HEK293 (cell line): ENCODE measurements around the gene KIFC1.

ENCODE experiments used
- CTCF ChIA-PET: fragments of 350-600 bp; formaldehyde crosslinking; extraction: SDS; loops from one replicate; lab custom pipeline; 2021; ENCODE audit warnings: antibody characterized with exemption; lab: Yijun Ruan, JAX
- POLR2A ChIA-PET: fragments of 300-600 bp; formaldehyde crosslinking; extraction: SDS; loops from one replicate; lab custom pipeline; 2020; ENCODE audit warnings: antibody characterized with exemption, inconsistent platforms; lab: Yijun Ruan, JAX
- H3K27ac ChIP-seq: fragments of 200-500 bp; sonication (Bioruptor generic); 2 replicates; pipeline ENCODE4 v1.5.1; 2014; ENCODE audit warnings: low read depth, low read length, control low read depth, inconsistent platforms; ENCODE audit errors: extremely low read depth
- H3K36me3 ChIP-seq, 2 experiments: fragments of 200-500 bp in 1 of 2; sonication (Bioruptor generic) in 1 of 2; 1 replicate in 1 of 2; 2 replicates in 1 of 2; pipeline ENCODE4 v1.5.1; 2014 to 2017; ENCODE audit warnings: inconsistent platforms in 2 of 2, low read length in 2 of 2; ENCODE audit not compliant: control insufficient read depth in 2 of 2, insufficient read depth in 1 of 2
- H3K4me1 ChIP-seq: fragments of 200-500 bp; sonication (Bioruptor generic); 2 replicates; pipeline ENCODE4 v1.5.1; 2014; ENCODE audit warnings: mild to moderate bottlenecking, low read length, inconsistent platforms; ENCODE audit not compliant: control insufficient read depth, insufficient read depth
- H3K4me3 ChIP-seq: 2 replicates; pipeline ENCODE4 v1.5.1; 2011; ENCODE audit warnings: low read depth, mild to moderate bottlenecking, control low read depth, low read length, moderate library complexity
- H3K9me3 ChIP-seq: fragments of 200-500 bp; sonication (Bioruptor generic); 2 replicates; pipeline ENCODE4 v1.5.1; 2014; ENCODE audit warnings: low read depth, low read length, inconsistent platforms; ENCODE audit not compliant: control insufficient read depth, insufficient read depth
- BCL11A ChIP-seq: fragments of 450-650 bp; formaldehyde crosslinking; IDR thresholded peaks from 2 replicates; pipeline ENCODE4 v1.5.1; 2016; ENCODE audit warnings: low read depth, missing biosample characterization, missing genetic modification characterization
- GLIS2 ChIP-seq: fragments of 450-650 bp; formaldehyde crosslinking; IDR thresholded peaks from 2 replicates; pipeline ENCODE4 v1.5.1; 2016; ENCODE audit warnings: missing biosample characterization, missing genetic modification characterization
- HOXC10 ChIP-seq: sonication (generic); formaldehyde crosslinking; IDR thresholded peaks from 2 replicates; pipeline ENCODE4 v1.8.1; 2023; ENCODE audit warnings: mild to moderate bottlenecking, missing genetic modification reagents
- IKZF3 ChIP-seq: fragments of 450-650 bp; IDR thresholded peaks from 2 replicates; pipeline ENCODE4 v1.5.0; 2018; ENCODE audit warnings: missing biosample characterization, mild to moderate bottlenecking, missing genetic modification characterization, moderate library complexity
- OSR2 ChIP-seq: fragments of 450-650 bp; formaldehyde crosslinking; IDR thresholded peaks from 2 replicates; pipeline ENCODE4 v1.5.1; 2016; ENCODE audit warnings: missing biosample characterization, missing genetic modification characterization
- OVOL3 ChIP-seq: fragments of 450-650 bp; formaldehyde crosslinking; IDR thresholded peaks from 2 replicates; pipeline ENCODE4 v1.5.1; 2016; ENCODE audit warnings: missing biosample characterization, missing genetic modification characterization
- ZBTB7A ChIP-seq: fragments of 450-650 bp; formaldehyde crosslinking; IDR thresholded peaks from 2 replicates; pipeline ENCODE4 v1.5.1; 2016; ENCODE audit warnings: low read depth, missing biosample characterization, missing genetic modification characterization
- ZNF133 ChIP-seq: fragments of 450-650 bp; formaldehyde crosslinking; IDR thresholded peaks from 2 replicates; pipeline ENCODE4 v1.5.1; 2016; ENCODE audit warnings: missing biosample characterization, missing genetic modification characterization
- ZNF184 ChIP-seq: fragments of 450-650 bp; IDR thresholded peaks from 2 replicates; pipeline ENCODE4 v1.5.1; 2018; ENCODE audit warnings: missing biosample characterization, mild to moderate bottlenecking, missing genetic modification characterization
- ZNF24 ChIP-seq: fragments of 450-650 bp; formaldehyde crosslinking; IDR thresholded peaks from 2 replicates; pipeline ENCODE4 v1.5.1; 2016; ENCODE audit warnings: missing biosample characterization, missing genetic modification characterization
- ZNF433 ChIP-seq: fragments of 450-650 bp; formaldehyde crosslinking; IDR thresholded peaks from 2 replicates; pipeline ENCODE4 v1.5.1; 2016; ENCODE audit warnings: missing biosample characterization, missing genetic modification characterization, low read depth
- ZNF561 ChIP-seq: fragments of 450-650 bp; IDR thresholded peaks from 2 replicates; pipeline ENCODE4 v1.5.1; 2018; ENCODE audit warnings: missing biosample characterization, missing genetic modification characterization, borderline replicate concordance
- ZNF76 ChIP-seq: fragments of 450-650 bp; formaldehyde crosslinking; IDR thresholded peaks from 2 replicates; pipeline ENCODE4; 2016; ENCODE audit warnings: low read depth, missing biosample characterization, missing genetic modification characterization, borderline replicate concordance
- ZNF837 ChIP-seq: fragments of 450-650 bp; formaldehyde crosslinking; IDR thresholded peaks from 2 replicates; pipeline ENCODE4 v1.5.1; 2016; ENCODE audit warnings: missing biosample characterization, missing genetic modification characterization
- TF ChIP-seq, protein P1 (sequence below): fragments of 450-650 bp; formaldehyde crosslinking; IDR thresholded peaks from 2 replicates; pipeline ENCODE4 v1.5.1; 2016; ENCODE audit warnings: missing biosample characterization, missing genetic modification characterization
- TF ChIP-seq, protein P2 (sequence below): fragments of 450-650 bp; formaldehyde crosslinking; conservative IDR thresholded peaks from 2 replicates; pipeline ENCODE4 v1.5.1; 2016; ENCODE audit warnings: low read depth, missing biosample characterization, missing genetic modification characterization
- TF ChIP-seq, protein P3 (sequence below): fragments of 450-650 bp; formaldehyde crosslinking; IDR thresholded peaks from 2 replicates; pipeline ENCODE4 v1.5.1; 2016; ENCODE audit warnings: missing biosample characterization, missing genetic modification characterization
- TF ChIP-seq, protein P4 (sequence below): sonication (generic); formaldehyde crosslinking; IDR thresholded peaks from 2 replicates; pipeline ENCODE4 v1.8.1; 2022; ENCODE audit warnings: mild to moderate bottlenecking, moderate library complexity, missing genetic modification reagents
- TF ChIP-seq, protein P5 (sequence below): fragments of 450-650 bp; formaldehyde crosslinking; IDR thresholded peaks from 2 replicates; pipeline ENCODE4 v1.5.1; 2016; ENCODE audit warnings: missing biosample characterization, missing genetic modification characterization
- TF ChIP-seq, protein P6 (sequence below): fragments of 450-650 bp; formaldehyde crosslinking; IDR thresholded peaks from 2 replicates; pipeline ENCODE4 v1.5.1; 2016; ENCODE audit warnings: missing biosample characterization, missing genetic modification characterization

KIFC1 gene

DNA sequence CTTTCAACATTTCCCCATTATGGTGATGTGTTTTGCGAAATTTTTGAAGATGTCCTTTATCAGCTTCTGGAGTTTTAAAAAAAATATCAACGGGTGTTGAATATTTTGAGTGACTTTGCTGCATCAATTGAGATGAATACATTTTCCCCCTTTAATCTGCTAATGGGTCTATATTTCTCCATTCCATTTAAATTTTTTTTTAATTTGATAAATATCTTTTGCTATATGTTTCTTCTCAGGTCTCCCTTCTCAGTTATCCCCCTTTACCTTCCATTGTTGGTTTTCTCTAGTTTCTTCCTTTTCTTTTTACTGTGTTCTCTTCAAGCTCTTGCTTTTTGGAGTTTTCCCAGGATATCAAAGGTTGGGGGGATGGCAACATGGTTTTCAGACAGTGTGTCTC is 1.4 kb upstream of the KIFC1 start (continued):
- TF ChIP-seq HOXC10 (no peak), OVOL3 (tag by site-specific recombination) (no peak), ZNF433 (tag by site-specific recombination) (no peak), ZNF837 (tag by site-specific recombination) (no peak)
- TF ChIP-seq, protein P1, sequence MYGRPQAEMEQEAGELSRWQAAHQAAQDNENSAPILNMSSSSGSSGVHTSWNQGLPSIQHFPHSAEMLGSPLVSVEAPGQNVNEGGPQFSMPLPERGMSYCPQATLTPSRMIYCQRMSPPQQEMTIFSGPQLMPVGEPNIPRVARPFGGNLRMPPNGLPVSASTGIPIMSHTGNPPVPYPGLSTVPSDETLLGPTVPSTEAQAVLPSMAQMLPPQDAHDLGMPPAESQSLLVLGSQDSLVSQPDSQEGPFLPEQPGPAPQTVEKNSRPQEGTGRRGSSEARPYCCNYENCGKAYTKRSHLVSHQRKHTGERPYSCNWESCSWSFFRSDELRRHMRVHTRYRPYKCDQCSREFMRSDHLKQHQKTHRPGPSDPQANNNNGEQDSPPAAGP (tag by site-specific recombination) = no peak

DNA sequence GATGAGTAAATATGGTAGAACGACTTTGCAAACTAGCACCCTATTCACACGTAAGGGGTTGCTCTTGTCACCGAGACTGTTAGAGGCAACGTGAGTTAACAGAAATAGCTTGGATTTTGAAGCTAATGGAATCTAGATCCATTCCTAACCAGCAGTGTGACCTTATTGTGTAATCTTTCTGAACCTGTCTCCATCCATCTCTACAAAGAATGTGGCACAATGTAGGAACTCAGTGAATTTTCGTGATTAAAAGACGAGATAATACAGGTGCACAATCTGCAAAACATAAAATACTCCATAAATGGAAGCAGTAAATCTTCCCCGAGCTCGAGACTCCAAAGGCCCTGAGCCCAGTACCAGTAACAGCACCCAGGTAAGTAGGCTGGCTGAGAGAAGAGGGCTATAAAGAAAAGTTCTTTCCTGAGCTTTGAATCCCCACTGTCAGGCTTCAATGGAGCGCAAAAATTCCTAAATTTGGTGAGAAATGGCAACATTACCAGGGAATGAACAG is 801 bp upstream of the KIFC1 start:
- Histone ChIP-seq H3K4me1 (peaks cover 10% of the 10 kb centered on the region), H3K4me3 (peak overlapping the region; percentile 6), H3K27ac (peak overlapping the region; percentile 27), H3K9me3 (no peaks in the 10 kb centered on the region), H3K36me3 (peaks cover 0 to 15% of the 10 kb centered on the region in 2 experiments; a peak in 2 of 3 replicates)
- CTCF ChIA-PET = interaction anchor here (0.5 to 1.6 kb wide), 45 partner anchors 9 to 190 kb away, joined by 3 to 21 read pairs (median 5); partner anchors contain the start of genes B3GALT4, RPS18, VPS52 and ZBTB22
- POLR2A ChIA-PET = interaction anchor here (1.0 kb wide), 1 partner anchor 114 kb away, joined by 4 read pairs; the partner anchor contains the start of gene B3GALT4
- TF ChIP-seq ZNF184 (tag by site-specific recombination) (no peak), GLIS2 (tag by site-specific recombination) (no peak), ZNF24 (tag by site-specific recombination) (no peak), ZNF76 (tag by site-specific recombination) (no peak), OSR2 (tag by site-specific recombination) (no peak), ZNF561 (tag by site-specific recombination) (no peak), IKZF3 (tag by site-specific recombination) (peak; percentile 64; the same call in 1 of the 2 replicates), ZBTB7A (tag by site-specific recombination) (no peak), ZNF133 (no peak), BCL11A (tag by site-specific recombination) (no peak)
- TF ChIP-seq, protein P1 (tag by site-specific recombination) = no peak
- TF ChIP-seq, protein P2, sequence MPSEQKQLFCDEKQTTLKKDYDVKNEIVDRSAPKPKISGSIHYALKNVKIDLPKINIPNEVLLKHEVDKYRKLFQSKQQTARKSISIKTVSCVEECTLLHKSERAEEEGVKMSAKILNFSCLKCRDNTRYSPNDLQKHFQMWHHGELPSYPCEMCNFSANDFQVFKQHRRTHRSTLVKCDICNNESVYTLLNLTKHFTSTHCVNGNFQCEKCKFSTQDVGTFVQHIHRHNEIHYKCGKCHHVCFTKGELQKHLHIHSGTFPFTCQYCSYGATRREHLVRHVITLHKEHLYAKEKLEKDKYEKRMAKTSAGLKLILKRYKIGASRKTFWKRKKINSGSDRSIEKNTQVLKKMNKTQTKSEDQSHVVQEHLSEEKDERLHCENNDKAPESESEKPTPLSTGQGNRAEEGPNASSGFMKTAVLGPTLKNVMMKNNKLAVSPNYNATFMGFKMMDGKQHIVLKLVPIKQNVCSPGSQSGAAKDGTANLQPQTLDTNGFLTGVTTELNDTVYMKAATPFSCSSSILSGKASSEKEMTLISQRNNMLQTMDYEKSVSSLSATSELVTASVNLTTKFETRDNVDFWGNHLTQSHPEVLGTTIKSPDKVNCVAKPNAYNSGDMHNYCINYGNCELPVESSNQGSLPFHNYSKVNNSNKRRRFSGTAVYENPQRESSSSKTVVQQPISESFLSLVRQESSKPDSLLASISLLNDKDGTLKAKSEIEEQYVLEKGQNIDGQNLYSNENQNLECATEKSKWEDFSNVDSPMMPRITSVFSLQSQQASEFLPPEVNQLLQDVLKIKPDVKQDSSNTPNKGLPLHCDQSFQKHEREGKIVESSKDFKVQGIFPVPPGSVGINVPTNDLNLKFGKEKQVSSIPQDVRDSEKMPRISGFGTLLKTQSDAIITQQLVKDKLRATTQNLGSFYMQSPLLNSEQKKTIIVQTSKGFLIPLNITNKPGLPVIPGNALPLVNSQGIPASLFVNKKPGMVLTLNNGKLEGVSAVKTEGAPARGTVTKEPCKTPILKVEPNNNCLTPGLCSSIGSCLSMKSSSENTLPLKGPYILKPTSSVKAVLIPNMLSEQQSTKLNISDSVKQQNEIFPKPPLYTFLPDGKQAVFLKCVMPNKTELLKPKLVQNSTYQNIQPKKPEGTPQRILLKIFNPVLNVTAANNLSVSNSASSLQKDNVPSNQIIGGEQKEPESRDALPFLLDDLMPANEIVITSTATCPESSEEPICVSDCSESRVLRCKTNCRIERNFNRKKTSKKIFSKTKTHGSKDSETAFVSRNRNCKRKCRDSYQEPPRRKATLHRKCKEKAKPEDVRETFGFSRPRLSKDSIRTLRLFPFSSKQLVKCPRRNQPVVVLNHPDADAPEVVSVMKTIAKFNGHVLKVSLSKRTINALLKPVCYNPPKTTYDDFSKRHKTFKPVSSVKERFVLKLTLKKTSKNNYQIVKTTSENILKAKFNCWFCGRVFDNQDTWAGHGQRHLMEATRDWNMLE (tag by site-specific recombination) = peak; percentile 68; the same call in 1 of the 2 replicates
- TF ChIP-seq, protein P3, sequence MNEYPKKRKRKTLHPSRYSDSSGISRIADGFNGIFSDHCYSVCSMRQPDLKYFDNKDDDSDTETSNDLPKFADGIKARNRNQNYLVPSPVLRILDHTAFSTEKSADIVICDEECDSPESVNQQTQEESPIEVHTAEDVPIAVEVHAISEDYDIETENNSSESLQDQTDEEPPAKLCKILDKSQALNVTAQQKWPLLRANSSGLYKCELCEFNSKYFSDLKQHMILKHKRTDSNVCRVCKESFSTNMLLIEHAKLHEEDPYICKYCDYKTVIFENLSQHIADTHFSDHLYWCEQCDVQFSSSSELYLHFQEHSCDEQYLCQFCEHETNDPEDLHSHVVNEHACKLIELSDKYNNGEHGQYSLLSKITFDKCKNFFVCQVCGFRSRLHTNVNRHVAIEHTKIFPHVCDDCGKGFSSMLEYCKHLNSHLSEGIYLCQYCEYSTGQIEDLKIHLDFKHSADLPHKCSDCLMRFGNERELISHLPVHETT (tag by site-specific recombination) = no peak
- TF ChIP-seq, protein P4, sequence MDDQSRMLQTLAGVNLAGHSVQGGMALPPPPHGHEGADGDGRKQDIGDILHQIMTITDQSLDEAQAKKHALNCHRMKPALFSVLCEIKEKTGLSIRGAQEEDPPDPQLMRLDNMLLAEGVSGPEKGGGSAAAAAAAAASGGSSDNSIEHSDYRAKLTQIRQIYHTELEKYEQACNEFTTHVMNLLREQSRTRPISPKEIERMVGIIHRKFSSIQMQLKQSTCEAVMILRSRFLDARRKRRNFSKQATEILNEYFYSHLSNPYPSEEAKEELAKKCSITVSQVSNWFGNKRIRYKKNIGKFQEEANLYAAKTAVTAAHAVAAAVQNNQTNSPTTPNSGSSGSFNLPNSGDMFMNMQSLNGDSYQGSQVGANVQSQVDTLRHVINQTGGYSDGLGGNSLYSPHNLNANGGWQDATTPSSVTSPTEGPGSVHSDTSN (CRISPR knock-in tag) = no peak
- TF ChIP-seq, protein P5, sequence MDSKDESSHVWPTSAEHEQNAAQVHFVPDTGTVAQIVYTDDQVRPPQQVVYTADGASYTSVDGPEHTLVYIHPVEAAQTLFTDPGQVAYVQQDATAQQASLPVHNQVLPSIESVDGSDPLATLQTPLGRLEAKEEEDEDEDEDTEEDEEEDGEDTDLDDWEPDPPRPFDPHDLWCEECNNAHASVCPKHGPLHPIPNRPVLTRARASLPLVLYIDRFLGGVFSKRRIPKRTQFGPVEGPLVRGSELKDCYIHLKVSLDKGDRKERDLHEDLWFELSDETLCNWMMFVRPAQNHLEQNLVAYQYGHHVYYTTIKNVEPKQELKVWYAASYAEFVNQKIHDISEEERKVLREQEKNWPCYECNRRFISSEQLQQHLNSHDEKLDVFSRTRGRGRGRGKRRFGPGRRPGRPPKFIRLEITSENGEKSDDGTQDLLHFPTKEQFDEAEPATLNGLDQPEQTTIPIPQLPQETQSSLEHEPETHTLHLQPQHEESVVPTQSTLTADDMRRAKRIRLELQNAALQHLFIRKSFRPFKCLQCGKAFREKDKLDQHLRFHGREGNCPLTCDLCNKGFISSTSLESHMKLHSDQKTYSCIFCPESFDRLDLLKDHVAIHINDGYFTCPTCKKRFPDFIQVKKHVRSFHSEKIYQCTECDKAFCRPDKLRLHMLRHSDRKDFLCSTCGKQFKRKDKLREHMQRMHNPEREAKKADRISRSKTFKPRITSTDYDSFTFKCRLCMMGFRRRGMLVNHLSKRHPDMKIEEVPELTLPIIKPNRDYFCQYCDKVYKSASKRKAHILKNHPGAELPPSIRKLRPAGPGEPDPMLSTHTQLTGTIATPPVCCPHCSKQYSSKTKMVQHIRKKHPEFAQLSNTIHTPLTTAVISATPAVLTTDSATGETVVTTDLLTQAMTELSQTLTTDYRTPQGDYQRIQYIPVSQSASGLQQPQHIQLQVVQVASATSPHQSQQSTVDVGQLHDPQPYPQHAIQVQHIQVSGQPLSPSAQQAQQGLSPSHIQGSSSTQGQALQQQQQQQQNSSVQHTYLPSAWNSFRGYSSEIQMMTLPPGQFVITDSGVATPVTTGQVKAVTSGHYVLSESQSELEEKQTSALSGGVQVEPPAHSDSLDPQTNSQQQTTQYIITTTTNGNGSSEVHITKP (tag by site-specific recombination) = no peak
- TF ChIP-seq, protein P6, sequence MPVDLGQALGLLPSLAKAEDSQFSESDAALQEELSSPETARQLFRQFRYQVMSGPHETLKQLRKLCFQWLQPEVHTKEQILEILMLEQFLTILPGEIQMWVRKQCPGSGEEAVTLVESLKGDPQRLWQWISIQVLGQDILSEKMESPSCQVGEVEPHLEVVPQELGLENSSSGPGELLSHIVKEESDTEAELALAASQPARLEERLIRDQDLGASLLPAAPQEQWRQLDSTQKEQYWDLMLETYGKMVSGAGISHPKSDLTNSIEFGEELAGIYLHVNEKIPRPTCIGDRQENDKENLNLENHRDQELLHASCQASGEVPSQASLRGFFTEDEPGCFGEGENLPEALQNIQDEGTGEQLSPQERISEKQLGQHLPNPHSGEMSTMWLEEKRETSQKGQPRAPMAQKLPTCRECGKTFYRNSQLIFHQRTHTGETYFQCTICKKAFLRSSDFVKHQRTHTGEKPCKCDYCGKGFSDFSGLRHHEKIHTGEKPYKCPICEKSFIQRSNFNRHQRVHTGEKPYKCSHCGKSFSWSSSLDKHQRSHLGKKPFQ (tag by site-specific recombination) = peak; percentile 17; the same call in 1 of the 2 replicates
